Astrocyte (in vitro differentiated cells and primary cell): Measurements from ENCODE around the gene CLNK.

Source experiments
- CTCF ChIP-seq: IDR thresholded peaks from 2 replicates; pipeline ENCODE4 v1.5.1; 2011; ENCODE audit warnings: low read depth, mild to moderate bottlenecking, inconsistent platforms, low read length, moderate library complexity; ENCODE audit not compliant: insufficient read depth
- EZH2 ChIP-seq: IDR thresholded peaks from 2 replicates; pipeline ENCODE4 v1.6.1; 2012; ENCODE audit warnings: mild to moderate bottlenecking, low read length, inconsistent platforms; ENCODE audit not compliant: insufficient read depth

- TF ChIP-seq CTCF (no peak), EZH2 (no peak)
Measured at GRCh38 chr4:10670321-10670720, 14.2 kb downstream of the CLNK start.
